Endothelial cell of umbilical vein (primary cell): ENCODE data around the gene TEF. TPM values are rescaled to one million over a fixed set of nuclear protein-coding genes. Genes with fewer than 3 reads are reported as not detected.

Experiments
- BruUV-seq: library from RNA; stranded (reverse); fragments of 400-500 nt; replicated peaks from 2 replicates; lab custom pipeline; 2021; lab: Mats Ljungman, UMichigan
- CTCF ChIA-PET: fragments of 300-600, 350-600 bp; sonication (Branson Sonifier 250); formaldehyde crosslinking; loops from one replicate; lab custom pipeline; 2021; ENCODE audit warnings: antibody characterized with exemption, inconsistent platforms; lab: Charles Lee
- POLR2A ChIA-PET: fragments of 300-600, 350-600 bp; sonication (Branson Sonifier 250); formaldehyde crosslinking; loops from one replicate; lab custom pipeline; 2021; ENCODE audit warnings: antibody characterized with exemption, inconsistent platforms; lab: Charles Lee
- DNase-seq: peaks from one replicate; pipeline ENCODE4 v3.0.0-alpha.2; 2011; ENCODE audit warnings: low read depth, low spot score
- FAIRE-seq: peaks from 2 replicates; lab custom pipeline; 2011; peaks lifted over from hg19 to GRCh38; lab: Jason Lieb, UNC
- H2AFZ ChIP-seq: 2 replicates; pipeline ENCODE4 v1.6.0; 2012; ENCODE audit warnings: low read depth, low read length, control low read depth, inconsistent platforms
- H3K27ac ChIP-seq: 2 replicates; pipeline ENCODE4 v1.5.1; 2011; ENCODE audit warnings: low read depth, mild to moderate bottlenecking, control low read depth, low read length, moderate library complexity; ENCODE audit not compliant: insufficient read depth
- H3K27me3 ChIP-seq, 2 experiments: 2 replicates each; pipeline versions ENCODE4 v1.6.0 to v1.6.1; 2011; ENCODE audit warnings: low read length in 2 of 2, mixed read lengths in 1 of 2; ENCODE audit not compliant: control insufficient read depth in 2 of 2, insufficient read depth in 2 of 2
- H3K36me3 ChIP-seq, 2 experiments: 2 replicates in 1 of 2; 3 replicates in 1 of 2; pipeline ENCODE4 v1.5.1; 2011; ENCODE audit warnings: low read length in 2 of 2, mild to moderate bottlenecking in 1 of 2, moderate library complexity in 1 of 2; ENCODE audit not compliant: control insufficient read depth in 2 of 2, insufficient read depth in 2 of 2; ENCODE audit errors: extremely low read depth in 1 of 2
- H3K4me1 ChIP-seq: 3 replicates; pipeline ENCODE4 v1.5.1; 2011; ENCODE audit warnings: mild to moderate bottlenecking, low read length; ENCODE audit not compliant: control insufficient read depth, insufficient read depth; ENCODE audit errors: extremely low read depth
- H3K4me2 ChIP-seq: 2 replicates; pipeline ENCODE4 v1.6.1; 2011; ENCODE audit warnings: low read length, control low read depth, mixed read lengths; ENCODE audit not compliant: insufficient read depth
- H3K4me3 ChIP-seq, 3 experiments: fragments of 200-600 bp in 1 of 3; sonication (generic), shearing (Covaris generic) in 1 of 3; replicated peaks in 1 of 3; 2 replicates each; pipeline ENCODE4 v1.5.1; 2011 to 2016; ENCODE audit warnings: control low read depth in 3 of 3, low read length in 3 of 3, mild to moderate bottlenecking in 2 of 3, inconsistent platforms in 1 of 3, low read depth in 1 of 3, moderate library complexity in 1 of 3; ENCODE audit not compliant: insufficient read depth in 1 of 3
- H3K79me2 ChIP-seq: 2 replicates; pipeline ENCODE4 v1.6.0; 2012; ENCODE audit warnings: low read length, inconsistent platforms; ENCODE audit not compliant: control insufficient read depth, insufficient read depth
- H3K9ac ChIP-seq: replicated peaks from 2 replicates; pipeline ENCODE3; 2011; ENCODE audit warnings: low read length, control low read depth; ENCODE audit not compliant: insufficient read depth; ENCODE audit errors: extremely low read depth
- H3K9me1 ChIP-seq: replicated peaks from 3 replicates; pipeline ENCODE4 v1.6.0; 2011; ENCODE audit warnings: mild to moderate bottlenecking, low read length; ENCODE audit not compliant: control insufficient read depth, insufficient read depth; ENCODE audit errors: extremely low read depth
- H3K9me3 ChIP-seq: replicated peaks from 2 replicates; pipeline ENCODE4 v1.5.1; 2012; ENCODE audit warnings: low read length, inconsistent platforms; ENCODE audit not compliant: control insufficient read depth, insufficient read depth
- H4K20me1 ChIP-seq: replicated peaks from 2 replicates; pipeline ENCODE3; 2011; ENCODE audit warnings: mild to moderate bottlenecking, low read length; ENCODE audit not compliant: control insufficient read depth, insufficient read depth; ENCODE audit errors: extremely low read depth
- CTCF ChIP-seq, 2 donors: IDR thresholded peaks; 1 replicate in 1 of 2; 2 replicates in 1 of 2; pipeline ENCODE4 v1.5.1; 2011; ENCODE audit warnings: low read length in 2 of 2, mild to moderate bottlenecking in 2 of 2, moderate library complexity in 2 of 2, control low read depth in 1 of 2, inconsistent platforms in 1 of 2, low read depth in 1 of 2; ENCODE audit not compliant: insufficient read depth in 1 of 2; ENCODE audit errors: extremely low read depth in 1 of 2
- EZH2 ChIP-seq: IDR thresholded peaks from 2 replicates; pipeline ENCODE4 v1.6.1; 2012; ENCODE audit warnings: borderline replicate concordance, low read depth, mild to moderate bottlenecking, moderate library complexity, low read length, inconsistent platforms; ENCODE audit not compliant: severe bottlenecking
- FOS ChIP-seq: IDR thresholded peaks from 2 replicates; pipeline ENCODE4 v1.6.1; 2011; ENCODE audit warnings: mild to moderate bottlenecking, low read length, moderate library complexity, borderline replicate concordance; ENCODE audit not compliant: insufficient read depth
- dilution Hi-C: fragments of 300-500 bp; cut with MboI; formaldehyde crosslinking; loops from one replicate; pipeline ENCODE4 v1.15.0; 2019; ENCODE audit warnings: low sequenced_read_pairs; ENCODE audit not compliant: extremely low pct_ligation_motif_present
- intact Hi-C: fragments of 100-400 bp; cut with micrococcal nuclease; formaldehyde crosslinking; loops from one replicate; pipeline ENCODE4 v1.10.0; 2022
- polyA plus RNA-seq, 4 experiments: library from polyadenylated mRNA; depleted of rRNA in 3 of 4; stranded (reverse) in 3 of 4; unstranded in 1 of 4; fragments of >200 nt; gene quantifications; 2 replicates each; pipeline versions ENCODE4 v1.2.1 to v1.2.3, GENCODE V29; 2011 to 2012; ENCODE audit warnings: missing spikeins in 1 of 4
- total RNA-seq: library from RNA; stranded (reverse); gene quantifications from 2 replicates; pipeline ENCODE4 v1.2.3, GENCODE V29; 2021

TEF gene
- total and polyA plus RNA-seq, 2 donors (not counting 3 experiments of a cell fraction or from before 2014, with no cell fraction given), result 2.2 to 4.0 TPM

GRCh38 chr22:41410311-41410751 lies 28.6 kb downstream of the TEF start:
- no TSS peak for BruUV-seq

More at GRCh38 chr22:41410311-41410751, 28.6 kb downstream of the TEF start:
- CTCF ChIA-PET, result interaction anchor here (1.2 to 2.0 kb wide), 3 partner anchors 29 to 107 kb away, joined by 3 to 9 read pairs (median 7); partner anchors contain the start of genes TEF and TOB2
- intact Hi-C loops (no loop called here), dilution Hi-C loops (no loop called here)
- no peaks in the 10 kb centered on the region for H3K9me1 ChIP-seq
- H3K4me2 ChIP-seq, result no peak overlapping the region
- no peaks in the 10 kb centered on the region for H3K36me3 ChIP-seq
- H3K27ac ChIP-seq, result no peak overlapping the region
- POLR2A ChIA-PET, result interaction anchor here (1.0 kb wide), 1 partner anchor 58 kb away, joined by 3 read pairs; the partner anchor contains the start of genes ACO2 and PHF5A
- H4K20me1 ChIP-seq, result no peaks in the 10 kb centered on the region
- TF ChIP-seq EZH2, result no peak
- no peak for TF ChIP-seq FOS
- no peak for TF ChIP-seq CTCF (IDR thresholded peaks at IDR 0.05; ENCODE audit: extremely low read depth in 1 of 2, insufficient read depth in 1 of 2, low read depth in 1 of 2, low read length in 2 of 2)
- no peak overlapping the region for H2AFZ ChIP-seq
- peaks cover 10% of the 10 kb centered on the region for H3K4me1 ChIP-seq
- H3K9ac ChIP-seq, result no peak overlapping the region
- H3K79me2 ChIP-seq, result peaks cover 5% of the 10 kb centered on the region
- DNase-seq, result no peak
- H3K9me3 ChIP-seq, result no peaks in the 10 kb centered on the region
- H3K27me3 ChIP-seq, result no peaks in the 10 kb centered on the region
- FAIRE-seq, result no peak
- no peak overlapping the region for H3K4me3 ChIP-seq
